GM21526 (cell line): ENCODE data around the gene LRRC27.
A peak's percentile ranks its signal among the peaks of the same experiment; 100 is the strongest.

Source experiments
- ATAC-seq: cut with Tn5 transposase; IDR thresholded peaks from one replicate; pipeline ENCODE4 v1.9.1; 2021; ENCODE audit warnings: moderate library complexity; ENCODE audit not compliant: unreplicated experiment, low FRiP score

The LRRC27 gene

GRCh38 chr10:132353456-132354355, 21.7 kb downstream of the LRRC27 start:
- ATAC-seq = no peak

DNA sequence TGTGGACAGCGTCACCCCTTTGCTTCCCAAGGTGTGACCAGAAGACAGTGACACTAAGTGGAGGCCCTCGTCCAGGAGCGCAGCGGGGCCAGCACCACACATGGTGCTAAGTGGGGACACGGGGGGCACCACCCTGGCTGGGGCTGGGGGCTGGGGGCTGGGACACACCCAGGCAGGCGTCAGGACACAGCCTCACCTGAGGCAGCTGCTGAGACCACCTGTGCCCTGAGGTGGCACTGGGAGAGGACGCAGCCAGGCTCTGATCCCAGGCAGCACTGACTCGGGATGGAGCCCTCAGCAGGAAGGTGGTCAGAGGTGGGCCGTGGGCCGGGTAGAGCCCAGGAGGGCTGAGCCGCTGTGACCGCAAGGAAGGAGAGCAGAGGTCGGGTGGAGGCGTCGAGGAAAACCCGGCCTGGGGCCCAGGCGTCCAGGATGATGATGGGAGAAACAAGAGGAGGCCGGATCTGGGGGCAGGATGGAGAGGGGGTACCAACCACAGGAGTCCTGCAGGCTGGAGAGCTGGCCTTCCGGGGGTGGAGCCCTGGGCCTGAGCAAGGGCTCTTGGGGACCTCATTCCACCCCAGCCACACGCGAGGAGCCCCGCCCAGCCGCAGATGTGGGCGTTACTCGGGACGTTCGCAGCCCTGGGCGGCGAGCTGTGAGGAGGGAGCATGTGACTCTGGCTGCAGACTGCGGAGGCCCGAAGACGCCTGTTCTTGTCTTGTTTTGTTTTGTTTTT, 22.5 kb downstream of the LRRC27 start:
- ATAC-seq = no peak

DNA sequence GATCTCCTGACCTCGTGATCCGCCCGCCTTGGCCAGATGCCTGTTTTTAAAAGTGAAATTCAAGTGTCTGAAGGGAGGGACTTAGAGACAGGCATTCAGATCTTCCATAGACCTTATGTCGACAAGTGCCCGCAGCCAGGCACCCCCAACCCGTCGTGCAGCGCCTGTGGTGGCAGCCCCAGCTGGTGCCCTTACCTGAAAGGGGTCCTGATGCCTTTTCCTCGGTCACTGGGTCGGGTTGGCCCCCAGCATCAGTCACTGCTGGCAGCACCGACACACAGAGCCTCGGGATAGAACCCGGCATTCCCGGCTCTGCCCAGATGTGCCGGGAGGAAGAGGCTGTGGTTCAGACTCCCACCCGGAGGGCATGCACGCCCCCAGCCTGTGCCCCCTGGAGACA, 23.3 kb downstream of the LRRC27 start:
- no peak for ATAC-seq

- no peak for ATAC-seq
These were observed 23.8 kb downstream of the LRRC27 start for GRCh38 chr10:132355754-132356153.

GRCh38 chr10:132356621-132357195, 24.7 kb downstream of the LRRC27 start:
- no peak for ATAC-seq

- no peak for ATAC-seq
These were observed 25.5 kb downstream of the LRRC27 start for GRCh38 chr10:132357286-132358058.

- ATAC-seq = no peak
These were observed 27.5 kb downstream of the LRRC27 start for GRCh38 chr10:132359305-132360040.

GRCh38 chr10:132360766-132361447, 28.9 kb downstream of the LRRC27 start:
- no peak for ATAC-seq

DNA sequence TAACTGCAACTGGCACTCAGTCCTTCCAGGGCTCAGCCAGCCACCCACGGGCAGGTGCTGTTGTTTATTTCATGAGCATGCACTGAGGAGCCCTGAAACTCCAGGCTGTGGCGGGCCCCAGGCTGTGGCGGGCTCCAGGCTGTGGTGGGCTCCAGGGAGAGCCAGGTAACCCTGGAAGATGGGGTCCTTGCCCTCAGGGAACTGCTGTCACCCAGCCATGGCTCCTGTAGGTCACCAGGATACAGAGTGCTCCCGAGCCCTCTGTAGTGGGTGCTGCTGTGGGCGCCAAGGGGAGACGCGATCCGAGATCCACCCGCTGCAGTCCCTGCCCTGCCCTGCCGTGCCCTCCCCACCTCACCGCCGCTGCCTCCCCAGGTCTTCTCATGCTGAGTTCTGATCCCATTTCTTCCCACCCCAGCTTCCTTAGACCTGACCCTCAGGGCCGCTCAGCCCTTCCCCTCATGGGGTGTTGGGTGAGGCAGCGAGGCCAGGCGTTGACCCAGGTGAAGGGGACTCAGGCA, 29.6 kb downstream of the LRRC27 start:
- ATAC-seq = no peak

GRCh38 chr10:132362151-132362611, 30.2 kb downstream of the LRRC27 start:
- ATAC-seq = no peak

DNA sequence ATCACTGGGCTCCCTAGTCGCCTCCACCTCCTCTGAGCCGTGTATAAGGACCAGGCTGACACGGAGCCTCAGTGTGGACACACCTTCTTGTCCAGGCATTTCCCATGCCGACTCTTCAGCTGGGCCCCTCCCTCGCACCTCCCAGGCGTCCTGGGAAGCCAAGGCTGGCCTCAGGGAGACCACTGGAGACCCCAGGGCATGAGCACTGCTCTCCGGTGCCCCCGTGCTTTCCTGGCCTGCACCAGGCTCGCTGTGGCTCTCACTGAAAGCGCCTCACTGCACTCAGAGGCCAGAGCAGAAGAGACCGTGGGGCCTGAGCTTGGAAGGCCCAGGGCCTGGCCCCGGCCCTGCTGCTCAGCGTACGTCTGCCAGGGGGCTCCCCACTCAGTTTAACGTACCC, 31.4 kb downstream of the LRRC27 start:
- no peak for ATAC-seq

GRCh38 chr10:132363921-132364593, 32.1 kb downstream of the LRRC27 start:
- peak; percentile 68 for ATAC-seq

GRCh38 chr10:132364594-132364970, 32.6 kb downstream of the LRRC27 start:
- no peak for ATAC-seq

- ATAC-seq = no peak
These were observed 33.1 kb downstream of the LRRC27 start for GRCh38 chr10:132365102-132365501.

GRCh38 chr10:132366006-132366405, 34.0 kb downstream of the LRRC27 start:
- no peak for ATAC-seq

GRCh38 chr10:132366499-132366898, 34.5 kb downstream of the LRRC27 start:
- no peak for ATAC-seq

DNA sequence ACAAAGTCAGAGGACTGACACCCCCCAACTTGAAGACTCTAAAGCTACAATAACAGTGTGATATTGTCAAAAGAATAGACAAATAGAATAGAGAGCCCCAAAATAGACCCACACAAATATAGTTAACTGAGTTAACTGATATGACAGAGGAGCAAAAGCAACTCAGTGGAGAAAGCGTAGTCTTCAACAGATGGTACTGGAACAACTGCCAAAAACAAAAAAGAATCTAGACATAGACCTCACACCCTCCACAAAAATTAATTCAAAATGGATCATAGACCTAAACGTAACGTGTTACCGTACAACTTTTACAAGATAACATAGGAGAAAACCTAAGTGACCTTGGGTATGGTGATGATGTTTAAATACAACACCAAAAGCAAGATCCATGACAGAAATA, 36.4 kb downstream of the LRRC27 start:
- ATAC-seq = no peak

- no peak for ATAC-seq
These were observed 37.1 kb downstream of the LRRC27 start for GRCh38 chr10:132368881-132369635.
